Liver (tissue), 3 donors: ENCODE data around the gene UBXN4.

Experiments used
- EGR1 ChIP-seq, 2 donors: IDR thresholded peaks; 2 replicates each; pipeline ENCODE4 v1.6.1; 2016 to 2018; ENCODE audit warnings: antibody characterized with exemption in 2 of 2, low read depth in 2 of 2
- FOXA1 ChIP-seq: IDR thresholded peaks from 2 replicates; pipeline ENCODE4 v1.6.1; 2016; ENCODE audit warnings: antibody characterized with exemption
- HNF4A ChIP-seq, 2 donors: conservative IDR thresholded peaks; 2 replicates each; pipeline ENCODE4 v1.6.1; 2016; ENCODE audit warnings: antibody characterized with exemption in 2 of 2, mild to moderate bottlenecking in 2 of 2
- JUND ChIP-seq, 2 donors: IDR thresholded peaks; 2 replicates each; pipeline ENCODE4 v1.6.1; 2016; ENCODE audit warnings: antibody characterized with exemption in 2 of 2
- RAD21 ChIP-seq, 2 donors: IDR thresholded peaks; 2 replicates each; pipeline ENCODE4 v1.6.1; 2016; ENCODE audit warnings: antibody characterized with exemption in 2 of 2, mild to moderate bottlenecking in 2 of 2
- TAF1 ChIP-seq: conservative IDR thresholded peaks from 2 replicates; pipeline ENCODE4 v1.6.1; 2016; ENCODE audit warnings: antibody characterized with exemption, mild to moderate bottlenecking
- TF ChIP-seq, protein P1 (sequence below): fragments of 150-350 bp; IDR thresholded peaks from 2 replicates; pipeline ENCODE4 v1.5.1; 2017; ENCODE audit warnings: improper control_type of control experiment, low read depth, low read length; ENCODE audit not compliant: missing input control
- TF ChIP-seq, protein P2 (sequence below): IDR thresholded peaks from 2 replicates; pipeline ENCODE4 v1.6.1; 2016; ENCODE audit warnings: antibody characterized with exemption
- TF ChIP-seq, protein P3 (sequence below): IDR thresholded peaks from 2 replicates; pipeline ENCODE4 v1.6.1; 2016; ENCODE audit warnings: antibody characterized with exemption, mild to moderate bottlenecking
- donor health status: healthy.
- donor health status: healthy.

DNA sequence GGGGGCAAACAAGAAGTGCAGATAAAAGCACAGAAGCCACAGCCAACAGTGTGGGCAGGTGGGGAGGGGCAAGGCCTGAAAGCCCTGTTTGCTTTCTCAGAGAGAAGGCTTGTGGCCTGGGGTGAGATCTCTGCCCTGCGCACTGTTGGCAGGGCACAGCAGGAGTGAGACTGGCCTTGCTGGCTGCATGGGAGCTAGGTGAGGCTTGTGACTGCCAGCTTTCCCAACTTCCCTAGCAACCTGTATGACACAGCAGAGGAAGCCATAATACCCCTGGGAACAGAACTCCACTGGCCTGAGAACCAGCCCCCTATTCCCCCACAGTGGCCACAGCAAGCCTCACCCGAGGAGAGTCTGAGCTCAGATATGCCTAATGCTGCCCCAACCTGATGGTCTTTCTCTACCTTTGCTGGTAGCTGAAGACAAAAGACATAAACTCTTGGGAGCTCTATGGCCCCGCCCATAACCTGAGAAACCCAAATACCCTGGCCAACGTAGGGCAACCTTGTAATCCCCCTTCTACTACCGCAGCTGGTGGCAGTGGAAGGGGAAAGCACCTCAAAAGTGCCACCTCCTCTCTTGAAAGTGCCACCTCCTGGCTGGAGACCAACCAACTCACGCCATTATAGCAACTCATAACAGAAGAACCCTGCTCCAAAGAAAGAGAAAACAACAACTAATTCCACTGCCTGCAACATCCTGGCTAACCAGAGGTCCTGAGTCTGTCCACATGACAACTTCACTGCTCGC lies 50.9 kb downstream of the UBXN4 start:
- TF ChIP-seq TAF1 (no peak), FOXA1 (no peak), JUND (IDR thresholded peaks at IDR 0.05) (no peak), EGR1 (IDR thresholded peaks at IDR 0.05; ENCODE audit: low read depth in 2 of 2) (no peak), RAD21 (IDR thresholded peaks at IDR 0.05) (no peak), HNF4A (conservative IDR thresholded peaks at IDR 0.05) (peak in 1 of 2 donors; percentile 32)
- TF ChIP-seq, protein P1, sequence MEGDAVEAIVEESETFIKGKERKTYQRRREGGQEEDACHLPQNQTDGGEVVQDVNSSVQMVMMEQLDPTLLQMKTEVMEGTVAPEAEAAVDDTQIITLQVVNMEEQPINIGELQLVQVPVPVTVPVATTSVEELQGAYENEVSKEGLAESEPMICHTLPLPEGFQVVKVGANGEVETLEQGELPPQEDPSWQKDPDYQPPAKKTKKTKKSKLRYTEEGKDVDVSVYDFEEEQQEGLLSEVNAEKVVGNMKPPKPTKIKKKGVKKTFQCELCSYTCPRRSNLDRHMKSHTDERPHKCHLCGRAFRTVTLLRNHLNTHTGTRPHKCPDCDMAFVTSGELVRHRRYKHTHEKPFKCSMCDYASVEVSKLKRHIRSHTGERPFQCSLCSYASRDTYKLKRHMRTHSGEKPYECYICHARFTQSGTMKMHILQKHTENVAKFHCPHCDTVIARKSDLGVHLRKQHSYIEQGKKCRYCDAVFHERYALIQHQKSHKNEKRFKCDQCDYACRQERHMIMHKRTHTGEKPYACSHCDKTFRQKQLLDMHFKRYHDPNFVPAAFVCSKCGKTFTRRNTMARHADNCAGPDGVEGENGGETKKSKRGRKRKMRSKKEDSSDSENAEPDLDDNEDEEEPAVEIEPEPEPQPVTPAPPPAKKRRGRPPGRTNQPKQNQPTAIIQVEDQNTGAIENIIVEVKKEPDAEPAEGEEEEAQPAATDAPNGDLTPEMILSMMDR = no peak
- TF ChIP-seq, protein P2, sequence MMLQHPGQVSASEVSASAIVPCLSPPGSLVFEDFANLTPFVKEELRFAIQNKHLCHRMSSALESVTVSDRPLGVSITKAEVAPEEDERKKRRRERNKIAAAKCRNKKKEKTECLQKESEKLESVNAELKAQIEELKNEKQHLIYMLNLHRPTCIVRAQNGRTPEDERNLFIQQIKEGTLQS = no peak
- TF ChIP-seq, protein P3, sequence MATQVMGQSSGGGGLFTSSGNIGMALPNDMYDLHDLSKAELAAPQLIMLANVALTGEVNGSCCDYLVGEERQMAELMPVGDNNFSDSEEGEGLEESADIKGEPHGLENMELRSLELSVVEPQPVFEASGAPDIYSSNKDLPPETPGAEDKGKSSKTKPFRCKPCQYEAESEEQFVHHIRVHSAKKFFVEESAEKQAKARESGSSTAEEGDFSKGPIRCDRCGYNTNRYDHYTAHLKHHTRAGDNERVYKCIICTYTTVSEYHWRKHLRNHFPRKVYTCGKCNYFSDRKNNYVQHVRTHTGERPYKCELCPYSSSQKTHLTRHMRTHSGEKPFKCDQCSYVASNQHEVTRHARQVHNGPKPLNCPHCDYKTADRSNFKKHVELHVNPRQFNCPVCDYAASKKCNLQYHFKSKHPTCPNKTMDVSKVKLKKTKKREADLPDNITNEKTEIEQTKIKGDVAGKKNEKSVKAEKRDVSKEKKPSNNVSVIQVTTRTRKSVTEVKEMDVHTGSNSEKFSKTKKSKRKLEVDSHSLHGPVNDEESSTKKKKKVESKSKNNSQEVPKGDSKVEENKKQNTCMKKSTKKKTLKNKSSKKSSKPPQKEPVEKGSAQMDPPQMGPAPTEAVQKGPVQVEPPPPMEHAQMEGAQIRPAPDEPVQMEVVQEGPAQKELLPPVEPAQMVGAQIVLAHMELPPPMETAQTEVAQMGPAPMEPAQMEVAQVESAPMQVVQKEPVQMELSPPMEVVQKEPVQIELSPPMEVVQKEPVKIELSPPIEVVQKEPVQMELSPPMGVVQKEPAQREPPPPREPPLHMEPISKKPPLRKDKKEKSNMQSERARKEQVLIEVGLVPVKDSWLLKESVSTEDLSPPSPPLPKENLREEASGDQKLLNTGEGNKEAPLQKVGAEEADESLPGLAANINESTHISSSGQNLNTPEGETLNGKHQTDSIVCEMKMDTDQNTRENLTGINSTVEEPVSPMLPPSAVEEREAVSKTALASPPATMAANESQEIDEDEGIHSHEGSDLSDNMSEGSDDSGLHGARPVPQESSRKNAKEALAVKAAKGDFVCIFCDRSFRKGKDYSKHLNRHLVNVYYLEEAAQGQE = no peak
